Loucy (cell line): ENCODE data around the gene C22orf31.
"Not testable (repeated sequence)": the region's sequence is repeated elsewhere in the genome, so short reads cannot be mapped to it uniquely, and the experiment has no call there.

Experiments used
- EZH2phosphoT487 ChIP-seq: fragments of 200-600 bp; IDR thresholded peaks from 2 replicates; pipeline ENCODE4 v1.6.1; 2018; ENCODE audit warnings: antibody characterized with exemption, mild to moderate bottlenecking, moderate library complexity, borderline replicate concordance
- TF ChIP-seq, protein P1 (sequence below): fragments of 200-600 bp; sonication (generic); conservative IDR thresholded peaks from 2 replicates; pipeline ENCODE4 v1.5.1; 2014; ENCODE audit warnings: mild to moderate bottlenecking, antibody characterized with exemption, low read length

DNA sequence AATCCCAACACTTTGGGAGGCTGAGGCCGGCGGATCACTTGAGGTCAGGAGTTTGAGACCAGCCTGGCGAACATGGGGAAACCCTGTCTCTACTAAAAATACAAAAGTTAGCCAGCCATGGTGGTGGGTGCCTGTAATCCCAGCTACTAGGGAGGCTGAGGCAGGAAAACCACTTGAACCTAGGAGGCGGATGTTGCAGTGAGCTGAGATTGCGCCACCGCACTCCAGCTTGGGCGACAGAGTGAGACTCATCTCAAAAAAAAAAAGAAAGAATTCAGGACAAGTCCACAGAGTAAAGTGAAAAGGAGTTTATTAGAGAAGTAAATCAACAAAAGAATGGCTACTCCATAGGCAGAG, 21.9 kb upstream of the C22orf31 start:
- TF ChIP-seq, protein P1, sequence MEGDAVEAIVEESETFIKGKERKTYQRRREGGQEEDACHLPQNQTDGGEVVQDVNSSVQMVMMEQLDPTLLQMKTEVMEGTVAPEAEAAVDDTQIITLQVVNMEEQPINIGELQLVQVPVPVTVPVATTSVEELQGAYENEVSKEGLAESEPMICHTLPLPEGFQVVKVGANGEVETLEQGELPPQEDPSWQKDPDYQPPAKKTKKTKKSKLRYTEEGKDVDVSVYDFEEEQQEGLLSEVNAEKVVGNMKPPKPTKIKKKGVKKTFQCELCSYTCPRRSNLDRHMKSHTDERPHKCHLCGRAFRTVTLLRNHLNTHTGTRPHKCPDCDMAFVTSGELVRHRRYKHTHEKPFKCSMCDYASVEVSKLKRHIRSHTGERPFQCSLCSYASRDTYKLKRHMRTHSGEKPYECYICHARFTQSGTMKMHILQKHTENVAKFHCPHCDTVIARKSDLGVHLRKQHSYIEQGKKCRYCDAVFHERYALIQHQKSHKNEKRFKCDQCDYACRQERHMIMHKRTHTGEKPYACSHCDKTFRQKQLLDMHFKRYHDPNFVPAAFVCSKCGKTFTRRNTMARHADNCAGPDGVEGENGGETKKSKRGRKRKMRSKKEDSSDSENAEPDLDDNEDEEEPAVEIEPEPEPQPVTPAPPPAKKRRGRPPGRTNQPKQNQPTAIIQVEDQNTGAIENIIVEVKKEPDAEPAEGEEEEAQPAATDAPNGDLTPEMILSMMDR: not testable (repeated sequence)
- TF ChIP-seq EZH2phosphoT487: not testable (repeated sequence)
